Testis (tissue), 3 donors: ENCODE data around the gene MAGEA3. TPM values are rescaled to one million over a fixed set of nuclear protein-coding genes. Genes with fewer than 3 reads are reported as not detected.
"Not testable (repeated sequence)": the region's sequence is repeated elsewhere in the genome, so short reads cannot be mapped to it uniquely, and the experiment has no call there.

Experiments
- DNase-seq: peaks from one replicate; pipeline ENCODE4 v3.0.0-alpha.2; 2019
- H3K27ac ChIP-seq, 2 donors: fragments of 200-600 bp; sonication (generic); one replicate each; pipeline ENCODE4 v1.5.1; 2019
- H3K27me3 ChIP-seq: fragments of 200-600 bp; sonication (generic); one replicate; pipeline ENCODE4 v1.5.1; 2019
- H3K36me3 ChIP-seq: fragments of 200-600 bp; sonication (generic); one replicate; pipeline ENCODE4 v1.5.1; 2017; ENCODE audit warnings: low read depth; ENCODE audit errors: missing control alignments
- H3K4me1 ChIP-seq: fragments of 200-600 bp; sonication (generic); one replicate; pipeline ENCODE4 v1.5.1; 2019
- H3K4me3 ChIP-seq, 2 donors: fragments of 200-600 bp; sonication (generic); one replicate each; pipeline ENCODE4 v1.5.1; 2017 to 2019
- H3K9me3 ChIP-seq: fragments of 200-600 bp; sonication (generic); one replicate; pipeline ENCODE4 v1.5.1; 2017
- POLR2A ChIP-seq: fragments of 450-650 bp; IDR thresholded peaks from one replicate; pipeline ENCODE4 v1.6.1; 2017; ENCODE audit warnings: antibody characterized with exemption, mild to moderate bottlenecking, moderate library complexity
- WGBS, 2 donors: methylation state at CpG; one replicate each; pipeline ENCODE4 v1.1.5; 2018; 5-methylcytosine and 5-hydroxymethylcytosine counted together
- intact Hi-C: fragments of 100-400 bp; cut with DNase I; formaldehyde crosslinking; loops from one replicate; pipeline ENCODE4 v1.15.1; 2023; ENCODE audit warnings: low total_unique reads
- polyA plus RNA-seq: library from polyadenylated mRNA; stranded (reverse); fragments of 350-450 nt; fragmentation: Illumina TruSeq; extraction: RNeasy Lipid Tissue Mini Kit (QIAGEN cat#74804); gene quantifications from one replicate; pipeline ENCODE4 v1.2.3, GENCODE V29; 2014; ENCODE audit warnings: low read depth, low replicate concordance; ENCODE audit not compliant: insufficient read depth
- total RNA-seq, 2 donors: library from RNA; depleted of rRNA; stranded (reverse); fragments of >200 nt; gene quantifications; one replicate each; pipeline ENCODE4 v1.2.3, GENCODE V29; 2016
- TF ChIP-seq, protein P1 (sequence below), 3 experiments: fragments of 450-650 bp in 2 of 3; fragments of 200-600 bp in 1 of 3; sonication (generic) in 1 of 3; IDR thresholded peaks; one replicate each; pipeline ENCODE4 v1.5.1; 2016 to 2019; ENCODE audit warnings: antibody characterized with exemption in 3 of 3, mild to moderate bottlenecking in 2 of 3, moderate library complexity in 1 of 3

The MAGEA3 gene
- total and polyA plus RNA-seq, 3 donors from 2014 or later, result 16.0 to 16.3 (median 16.1) TPM

DNA sequence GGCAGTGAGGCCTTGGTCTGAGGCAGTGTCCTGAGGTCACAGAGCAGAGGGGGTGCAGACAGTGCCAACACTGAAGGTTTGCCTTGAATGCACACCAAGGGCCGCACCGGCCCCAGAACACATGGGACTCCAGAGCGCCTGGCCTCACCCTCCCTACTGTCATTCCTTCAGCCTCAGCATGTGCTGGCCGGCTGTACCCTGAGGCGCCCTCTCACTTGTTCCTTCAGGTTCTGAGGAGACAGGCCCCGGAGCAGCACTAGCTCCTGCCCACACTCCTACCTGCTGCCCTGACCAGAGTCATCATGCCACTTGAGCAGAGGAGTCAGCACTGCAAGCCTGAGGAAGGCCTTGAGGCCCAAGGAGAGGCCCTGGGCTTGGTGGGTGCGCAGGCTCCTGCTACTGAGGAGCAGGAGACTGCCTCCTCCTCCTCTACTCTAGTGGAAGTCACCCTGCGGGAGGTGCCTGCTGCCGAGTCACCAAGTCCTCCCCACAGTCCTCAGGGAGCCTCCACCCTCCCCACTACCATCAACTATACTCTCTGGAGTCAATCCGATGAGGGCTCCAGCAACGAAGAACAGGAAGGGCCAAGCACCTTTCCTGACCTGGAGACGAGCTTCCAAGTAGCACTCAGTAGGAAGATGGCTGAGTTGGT lies 37.4 kb downstream of the MAGEA3 start:
- Histone ChIP-seq H3K36me3 (no peaks in the 10 kb centered on the region), H3K4me1 (no peaks in the 10 kb centered on the region), H3K9me3 (no peaks in the 10 kb centered on the region), H3K27ac (no peak overlapping the region), H3K4me3 (no peak overlapping the region), H3K27me3 (no peaks in the 10 kb centered on the region)
- intact Hi-C loops, result no loop called here
- 100% methylated on average over 7 of the region's 12 CpGs; no CpG with 5 or more reads in 1 of the 2 donors for WGBS, 2 donors
- no peak for DNase-seq
- TF ChIP-seq, protein P1, sequence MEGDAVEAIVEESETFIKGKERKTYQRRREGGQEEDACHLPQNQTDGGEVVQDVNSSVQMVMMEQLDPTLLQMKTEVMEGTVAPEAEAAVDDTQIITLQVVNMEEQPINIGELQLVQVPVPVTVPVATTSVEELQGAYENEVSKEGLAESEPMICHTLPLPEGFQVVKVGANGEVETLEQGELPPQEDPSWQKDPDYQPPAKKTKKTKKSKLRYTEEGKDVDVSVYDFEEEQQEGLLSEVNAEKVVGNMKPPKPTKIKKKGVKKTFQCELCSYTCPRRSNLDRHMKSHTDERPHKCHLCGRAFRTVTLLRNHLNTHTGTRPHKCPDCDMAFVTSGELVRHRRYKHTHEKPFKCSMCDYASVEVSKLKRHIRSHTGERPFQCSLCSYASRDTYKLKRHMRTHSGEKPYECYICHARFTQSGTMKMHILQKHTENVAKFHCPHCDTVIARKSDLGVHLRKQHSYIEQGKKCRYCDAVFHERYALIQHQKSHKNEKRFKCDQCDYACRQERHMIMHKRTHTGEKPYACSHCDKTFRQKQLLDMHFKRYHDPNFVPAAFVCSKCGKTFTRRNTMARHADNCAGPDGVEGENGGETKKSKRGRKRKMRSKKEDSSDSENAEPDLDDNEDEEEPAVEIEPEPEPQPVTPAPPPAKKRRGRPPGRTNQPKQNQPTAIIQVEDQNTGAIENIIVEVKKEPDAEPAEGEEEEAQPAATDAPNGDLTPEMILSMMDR (IDR thresholded peaks at IDR 0.05), result no peak
- TF ChIP-seq POLR2A, result no peak

DNA sequence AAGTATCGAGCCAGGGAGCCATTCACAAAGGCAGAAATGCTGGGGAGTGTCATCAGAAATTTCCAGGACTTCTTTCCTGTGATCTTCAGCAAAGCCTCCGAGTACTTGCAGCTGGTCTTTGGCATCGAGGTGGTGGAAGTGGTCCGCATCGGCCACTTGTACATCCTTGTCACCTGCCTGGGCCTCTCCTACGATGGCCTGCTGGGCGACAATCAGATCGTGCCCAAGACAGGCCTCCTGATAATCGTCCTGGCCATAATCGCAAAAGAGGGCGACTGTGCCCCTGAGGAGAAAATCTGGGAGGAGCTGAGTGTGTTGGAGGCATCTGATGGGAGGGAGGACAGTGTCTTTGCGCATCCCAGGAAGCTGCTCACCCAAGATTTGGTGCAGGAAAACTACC lies 37.9 kb downstream of the MAGEA3 start:
- H3K4me1 ChIP-seq, H3K36me3 ChIP-seq, intact Hi-C loops, H3K4me3 ChIP-seq, H3K27me3 ChIP-seq, DNase-seq, H3K27ac ChIP-seq, H3K9me3 ChIP-seq: not testable (repeated sequence)
- WGBS, 2 donors, result 89% methylated on average over 12 of the region's 12 CpGs; no CpG with 5 or more reads in 1 of the 2 donors

DNA sequence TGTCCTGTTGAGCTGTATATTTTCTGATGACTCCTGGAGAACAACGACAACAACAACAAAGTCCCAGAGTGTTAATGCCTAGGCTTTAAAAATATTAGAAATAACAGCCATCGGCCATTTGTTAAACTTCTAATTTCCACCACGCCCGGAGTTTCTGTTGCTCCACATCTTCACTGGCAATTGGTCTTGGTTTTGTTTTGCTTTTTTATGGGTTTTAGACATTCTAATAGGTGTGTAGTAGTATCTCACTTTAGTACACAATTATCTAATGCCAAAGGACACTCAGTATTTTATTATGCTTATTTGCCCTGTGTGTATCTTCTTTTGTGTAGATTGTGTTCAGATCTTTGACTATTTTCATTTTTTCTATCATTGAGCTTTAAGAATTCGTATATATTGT lies 40.0 kb downstream of the MAGEA3 start:
- H3K27me3 ChIP-seq, result no peaks in the 10 kb centered on the region
- no peak for TF ChIP-seq POLR2A
- TF ChIP-seq, protein P1 (IDR thresholded peaks at IDR 0.05), result no peak
- H3K4me3 ChIP-seq, result no peak overlapping the region
- WGBS, 2 donors, result 88 to 95% methylated on average over 5 of the region's 5 CpGs
- H3K27ac ChIP-seq, result no peak overlapping the region
- no peaks in the 10 kb centered on the region for H3K4me1 ChIP-seq
- H3K36me3 ChIP-seq, result no peaks in the 10 kb centered on the region
- H3K9me3 ChIP-seq, result no peaks in the 10 kb centered on the region
- no peak for DNase-seq
- intact Hi-C loops, result no loop called here

Other genes starting within 250 kb of the MAGEA3 start
- gene GABRA3, start 247.5 kb upstream of the MAGEA3 start, total RNA-seq, result 1 to 10 TPM; 1.5 TPM
- 0.90 TPM for gene GABRA3, start 247.5 kb upstream of the MAGEA3 start, polyA plus RNA-seq
- gene GABRQ, start 60.9 kb upstream of the MAGEA3 start, total RNA-seq, result 1 to 10 TPM; 3.5 to 9.6 TPM
- 2.4 TPM for gene GABRQ, start 60.9 kb upstream of the MAGEA3 start, polyA plus RNA-seq
- gene CSAG2, start 10.5 kb downstream of the MAGEA3 start, total RNA-seq, result under 1 TPM in 1 of 2 donors, not detected in 1; 0.50 TPM
- gene CSAG2, start 10.5 kb downstream of the MAGEA3 start, polyA plus RNA-seq, result not detected
- gene MAGEA2B, start 15.8 kb downstream of the MAGEA3 start, total RNA-seq, result 1 to 10 TPM; 2.1 to 8.6 TPM
- 4.9 TPM for gene MAGEA2B, start 15.8 kb downstream of the MAGEA3 start, polyA plus RNA-seq
- under 1 TPM in 1 of 2 donors, not detected in 1; 0.50 TPM for gene CSAG1, start 34.9 kb downstream of the MAGEA3 start, total RNA-seq
- 3.3 TPM for gene CSAG1, start 34.9 kb downstream of the MAGEA3 start, polyA plus RNA-seq
- gene MAGEA12, start 35.0 kb downstream of the MAGEA3 start, total RNA-seq, result 10 to 100 TPM in 1 of 2 donors, 1 to 10 TPM in 1; 8.9 to 11.4 TPM
- gene MAGEA12, start 35.0 kb downstream of the MAGEA3 start, polyA plus RNA-seq, result 5.6 TPM
- 1 to 10 TPM; 6.1 to 9.2 TPM for gene MAGEA2, start 55.0 kb downstream of the MAGEA3 start, total RNA-seq
- gene MAGEA2, start 55.0 kb downstream of the MAGEA3 start, polyA plus RNA-seq, result 6.2 TPM
- gene CSAG3, start 60.4 kb downstream of the MAGEA3 start, total RNA-seq, result 1 to 10 TPM; 1.9 to 6.0 TPM
- gene CSAG3, start 60.4 kb downstream of the MAGEA3 start, polyA plus RNA-seq, result 6.0 TPM
- gene MAGEA6, start 70.9 kb downstream of the MAGEA3 start, total RNA-seq, result 10 to 100 TPM; 11.0 to 11.3 TPM
- 13.4 TPM for gene MAGEA6, start 70.9 kb downstream of the MAGEA3 start, polyA plus RNA-seq
- gene CETN2, start 132.0 kb downstream of the MAGEA3 start, total RNA-seq, result 10 to 100 TPM; 27.0 to 32.4 TPM
- 43.8 TPM for gene CETN2, start 132.0 kb downstream of the MAGEA3 start, polyA plus RNA-seq
- gene NSDHL, start 132.3 kb downstream of the MAGEA3 start, total RNA-seq, result 10 to 100 TPM; 14.6 to 17.9 TPM
- gene NSDHL, start 132.3 kb downstream of the MAGEA3 start, polyA plus RNA-seq, result 20.0 TPM
- gene ZNF185, start 199.3 kb downstream of the MAGEA3 start, total RNA-seq, result 1 to 10 TPM; 5.9 to 6.9 TPM
- gene ZNF185, start 199.3 kb downstream of the MAGEA3 start, polyA plus RNA-seq, result 11.1 TPM